ENCODE results near the gene FOXP1.

DNA sequence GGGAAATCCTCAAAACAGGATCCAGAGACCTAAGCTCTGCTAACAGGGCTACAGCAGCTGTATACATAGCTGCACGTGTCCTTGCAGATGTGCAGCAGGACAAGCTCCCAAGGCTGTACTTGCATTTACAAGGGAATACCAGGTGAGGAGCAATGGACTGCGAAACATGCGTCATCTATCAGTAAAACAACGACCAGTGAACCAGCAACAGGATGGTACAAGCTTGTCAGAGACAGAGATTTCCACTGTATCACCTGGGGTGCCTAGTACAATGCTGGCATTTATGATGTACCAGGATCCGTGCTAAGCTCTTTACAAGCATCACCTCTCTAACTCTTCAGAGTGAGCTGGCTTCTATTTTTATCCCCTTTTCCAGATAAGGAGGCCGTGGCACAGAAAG is 227.3 kb downstream of the FOXP1 start:
- TF ChIP-seq, protein P1, sequence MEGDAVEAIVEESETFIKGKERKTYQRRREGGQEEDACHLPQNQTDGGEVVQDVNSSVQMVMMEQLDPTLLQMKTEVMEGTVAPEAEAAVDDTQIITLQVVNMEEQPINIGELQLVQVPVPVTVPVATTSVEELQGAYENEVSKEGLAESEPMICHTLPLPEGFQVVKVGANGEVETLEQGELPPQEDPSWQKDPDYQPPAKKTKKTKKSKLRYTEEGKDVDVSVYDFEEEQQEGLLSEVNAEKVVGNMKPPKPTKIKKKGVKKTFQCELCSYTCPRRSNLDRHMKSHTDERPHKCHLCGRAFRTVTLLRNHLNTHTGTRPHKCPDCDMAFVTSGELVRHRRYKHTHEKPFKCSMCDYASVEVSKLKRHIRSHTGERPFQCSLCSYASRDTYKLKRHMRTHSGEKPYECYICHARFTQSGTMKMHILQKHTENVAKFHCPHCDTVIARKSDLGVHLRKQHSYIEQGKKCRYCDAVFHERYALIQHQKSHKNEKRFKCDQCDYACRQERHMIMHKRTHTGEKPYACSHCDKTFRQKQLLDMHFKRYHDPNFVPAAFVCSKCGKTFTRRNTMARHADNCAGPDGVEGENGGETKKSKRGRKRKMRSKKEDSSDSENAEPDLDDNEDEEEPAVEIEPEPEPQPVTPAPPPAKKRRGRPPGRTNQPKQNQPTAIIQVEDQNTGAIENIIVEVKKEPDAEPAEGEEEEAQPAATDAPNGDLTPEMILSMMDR (IDR thresholded peaks at IDR 0.05), result no peak
- TF ChIP-seq POLR2A (IDR thresholded peaks at IDR 0.05), result no peak

All from adrenal gland (tissue), 5 donors.